ENCODE data around the gene PGM1. TPM values are rescaled to one million over a fixed set of nuclear protein-coding genes. Genes with fewer than 3 reads are reported as not detected.

The PGM1 gene
- total and polyA plus RNA-seq, 2 of the 13 experiments (the other 11 are each of a cell fraction or from before 2014, with no cell fraction given), result 51.6 to 105 TPM

DNA sequence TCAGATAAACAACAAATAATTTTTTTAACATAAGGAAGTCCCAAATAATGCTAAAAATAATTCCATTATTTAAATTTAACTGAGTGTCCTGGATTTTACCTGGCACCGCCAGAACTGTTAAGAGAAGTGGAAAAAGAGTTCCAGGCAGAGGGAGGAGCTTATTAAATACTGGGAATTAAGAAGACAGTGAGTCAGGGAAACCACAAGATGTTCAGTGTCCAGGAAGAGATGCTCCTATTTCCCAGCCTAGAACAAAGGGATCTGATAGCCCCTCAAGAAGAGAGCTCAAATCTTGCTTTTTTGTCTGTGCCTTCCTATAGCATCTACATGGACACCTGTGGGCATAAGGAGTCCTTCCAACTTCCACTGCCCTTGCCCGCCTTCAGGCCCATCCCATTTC lies 85.9 kb downstream of the PGM1 start:
- DNase-seq (ENCODE audit: low spot score) (no peak), FAIRE-seq (no peak), ATAC-seq (no peak)
- H3K9me3 ChIP-seq (ENCODE audit: low read length), result no peaks in the 10 kb centered on the region; the same call in 1 of the 2 replicates
- no peaks in the 10 kb centered on the region for H3K27me3 ChIP-seq (ENCODE audit: control insufficient read depth in 1 of 2, insufficient read depth in 2 of 2, low read length in 2 of 2)
- no peaks in the 10 kb centered on the region for H4K20me1 ChIP-seq (ENCODE audit: insufficient read depth, low read length)
- intact Hi-C loops (cut with micrococcal nuclease; ENCODE audit: unreplicated experiment) (loop anchor here (10.0 kb wide), 1 partner anchor 64 kb away; no protein-coding TSS in a partner anchor), in situ Hi-C loops (cut with HindIII; ENCODE audit: extremely low pct_ligation_motif_present, low pct_unique_long_range_greater_than_20kb) (loop anchor here (10.0 to 25.0 kb wide), 2 partner anchors 233 to 456 kb away; no protein-coding TSS in a partner anchor)
- ChIA-PET POLR2A (no interaction called here), CTCF (ENCODE audit: low intra/inter-chr PET ratio, low total read pairs) (no interaction called here)
- no peak overlapping the region for H3K9ac ChIP-seq (ENCODE audit: insufficient read depth, low read depth, low read length)
- no peak overlapping the region for H3K4me2 ChIP-seq (ENCODE audit: low read depth, low read length)
- BruUV-seq (replicated peaks), result no TSS peak
- peaks cover 29% of the 10 kb centered on the region for H3K4me1 ChIP-seq (ENCODE audit: insufficient read depth, low read length)
- H3K4me3 ChIP-seq (replicated peaks in 1 of 3; ENCODE audit: insufficient read depth in 1 of 3, low read depth in 2 of 3, low read length in 3 of 3), result no peak overlapping the region
- H3K79me2 ChIP-seq (ENCODE audit: insufficient read depth, low read length), result no peaks in the 10 kb centered on the region
- H3K36me3 ChIP-seq (replicated peaks in 1 of 2; ENCODE audit: control insufficient read depth in 1 of 2, insufficient read depth in 2 of 2, low read length in 2 of 2), result no peaks in the 10 kb centered on the region
- H2AFZ ChIP-seq (ENCODE audit: low read length), result no peak overlapping the region
- no peak overlapping the region for H3K27ac ChIP-seq (ENCODE audit: extremely low read length, insufficient read depth, low read length)
- 99% methylated on average over 2 of the region's 2 CpGs for WGBS (ENCODE audit: low lambda C conversion rate)
- TF ChIP-seq POLR2G (IDR thresholded peaks at IDR 0.05; ENCODE audit: low read depth, low read length), result no peak
- no peak for TF ChIP-seq NCOA1 (CRISPR knock-in tag; IDR thresholded peaks at IDR 0.05)
- no peak for TF ChIP-seq SKI (IDR thresholded peaks at IDR 0.05; ENCODE audit: partially characterized antibody)
- TF ChIP-seq, protein P1, sequence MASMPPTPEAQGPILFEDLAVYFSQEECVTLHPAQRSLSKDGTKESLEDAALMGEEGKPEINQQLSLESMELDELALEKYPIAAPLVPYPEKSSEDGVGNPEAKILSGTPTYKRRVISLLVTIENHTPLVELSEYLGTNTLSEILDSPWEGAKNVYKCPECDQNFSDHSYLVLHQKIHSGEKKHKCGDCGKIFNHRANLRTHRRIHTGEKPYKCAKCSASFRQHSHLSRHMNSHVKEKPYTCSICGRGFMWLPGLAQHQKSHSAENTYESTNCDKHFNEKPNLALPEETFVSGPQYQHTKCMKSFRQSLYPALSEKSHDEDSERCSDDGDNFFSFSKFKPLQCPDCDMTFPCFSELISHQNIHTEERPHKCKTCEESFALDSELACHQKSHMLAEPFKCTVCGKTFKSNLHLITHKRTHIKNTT (CRISPR knock-in tag; IDR thresholded peaks at IDR 0.05), result no peak
- TF ChIP-seq MEF2D (CRISPR knock-in tag; IDR thresholded peaks at IDR 0.05), result no peak
- no peak for TF ChIP-seq ZFP90 (CRISPR knock-in tag; IDR thresholded peaks at IDR 0.05; ENCODE audit: borderline replicate concordance)

DNA sequence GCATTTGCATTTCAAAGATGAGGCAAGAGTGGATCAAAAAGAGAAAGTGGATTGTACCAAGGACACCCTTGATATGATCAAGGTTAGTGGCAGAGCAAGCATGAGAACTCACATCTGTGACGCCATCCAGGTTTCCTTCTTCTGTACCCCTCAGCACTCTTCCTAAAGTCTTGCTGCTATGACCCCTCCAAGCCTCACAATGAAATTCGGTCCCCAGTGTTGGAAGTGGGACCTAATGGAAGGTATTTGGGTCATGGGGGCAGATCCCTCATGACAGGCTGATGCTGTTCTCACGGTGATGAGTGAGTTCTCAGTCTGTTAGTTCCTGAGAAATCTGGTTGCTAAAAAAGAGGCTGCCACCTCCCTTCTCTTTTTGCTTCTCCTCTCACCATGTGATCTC lies 86.4 kb downstream of the PGM1 start:
- Histone ChIP-seq H3K4me1 (ENCODE audit: insufficient read depth, low read length) (peaks cover 24% of the 10 kb centered on the region), H3K9me3 (ENCODE audit: low read length) (no peaks in the 10 kb centered on the region; the same call in 1 of the 2 replicates), H3K9ac (ENCODE audit: insufficient read depth, low read depth, low read length) (no peak overlapping the region), H3K79me2 (ENCODE audit: insufficient read depth, low read length) (no peaks in the 10 kb centered on the region), H3K4me3 (replicated peaks in 1 of 3; ENCODE audit: insufficient read depth in 1 of 3, low read depth in 2 of 3, low read length in 3 of 3) (no peak overlapping the region), H4K20me1 (ENCODE audit: insufficient read depth, low read length) (no peaks in the 10 kb centered on the region), H3K27ac (ENCODE audit: extremely low read length, insufficient read depth, low read length) (no peak overlapping the region), H3K27me3 (ENCODE audit: control insufficient read depth in 1 of 2, insufficient read depth in 2 of 2, low read length in 2 of 2) (no peaks in the 10 kb centered on the region), H3K36me3 (replicated peaks in 1 of 2; ENCODE audit: control insufficient read depth in 1 of 2, insufficient read depth in 2 of 2, low read length in 2 of 2) (no peaks in the 10 kb centered on the region), H2AFZ (ENCODE audit: low read length) (no peak overlapping the region), H3K4me2 (ENCODE audit: low read depth, low read length) (no peak overlapping the region)
- no peak for ATAC-seq
- no peak for TF ChIP-seq SSRP1 (CRISPR knock-in tag; IDR thresholded peaks at IDR 0.05)
- TF ChIP-seq, protein P2, sequence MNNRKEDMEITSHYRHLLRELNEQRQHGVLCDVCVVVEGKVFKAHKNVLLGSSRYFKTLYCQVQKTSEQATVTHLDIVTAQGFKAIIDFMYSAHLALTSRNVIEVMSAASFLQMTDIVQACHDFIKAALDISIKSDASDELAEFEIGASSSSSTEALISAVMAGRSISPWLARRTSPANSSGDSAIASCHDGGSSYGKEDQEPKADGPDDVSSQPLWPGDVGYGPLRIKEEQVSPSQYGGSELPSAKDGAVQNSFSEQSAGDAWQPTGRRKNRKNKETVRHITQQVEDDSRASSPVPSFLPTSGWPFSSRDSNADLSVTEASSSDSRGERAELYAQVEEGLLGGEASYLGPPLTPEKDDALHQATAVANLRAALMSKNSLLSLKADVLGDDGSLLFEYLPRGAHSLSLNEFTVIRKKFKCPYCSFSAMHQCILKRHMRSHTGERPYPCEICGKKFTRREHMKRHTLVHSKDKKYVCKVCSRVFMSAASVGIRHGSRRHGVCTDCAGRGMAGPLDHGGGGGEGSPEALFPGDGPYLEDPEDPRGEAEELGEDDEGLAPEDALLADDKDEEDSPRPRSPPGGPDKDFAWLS (CRISPR knock-in tag; IDR thresholded peaks at IDR 0.05; ENCODE audit: borderline replicate concordance), result no peak
- BruUV-seq (replicated peaks), result no TSS peak
- no peak for DNase-seq (ENCODE audit: low spot score)
- WGBS (ENCODE audit: low lambda C conversion rate), result 82% methylated on average over 3 of the region's 3 CpGs
- intact Hi-C loops (cut with micrococcal nuclease; ENCODE audit: unreplicated experiment), result loop anchor here (10.0 kb wide), 1 partner anchor 65 kb away; no protein-coding TSS in a partner anchor
- CTCF ChIA-PET (ENCODE audit: low intra/inter-chr PET ratio, low total read pairs), result no interaction called here
- no peak for FAIRE-seq
- in situ Hi-C loops (cut with HindIII; ENCODE audit: extremely low pct_ligation_motif_present, low pct_unique_long_range_greater_than_20kb), result loop anchor here (10.0 to 25.0 kb wide), 2 partner anchors 233 to 455 kb away; no protein-coding TSS in a partner anchor
- POLR2A ChIA-PET, result no interaction called here

Data from HepG2 (cell line).